Stimulated activated CD4-positive, alpha-beta T cell treated with anti-CD3 and anti-CD28 coated beads, Interleukin-4, amount 100 ng/mL, for 4 hours (primary cell): ENCODE measurements around the gene TRNAU1AP.
"Not testable (repeated sequence)": the region's sequence is repeated elsewhere in the genome, so short reads cannot be mapped to it uniquely, and the experiment has no call there.

ENCODE experiments used
- DNase-seq, 2 experiments: peaks; one replicate each; pipeline ENCODE4 v3.0.0-alpha.2; 2020

The TRNAU1AP gene

GRCh38 chr1:28552758-28553663 is at the start of gene TRNAU1AP:
Gene TRNAU1AP (plus strand): TSS chr1:28553085. CDS start chr1:28553111, 26 bp downstream.
- peak; percentile 96 for DNase-seq

GRCh38 chr1:28503117-28503516 is 49.8 kb upstream of the TRNAU1AP start:
- no peak for DNase-seq

- DNase-seq = peak; percentile 86 to 96
Observed at GRCh38 chr1:28505406-28506187, 47.3 kb upstream of the TRNAU1AP start, which contains the start of gene RCC1. Gene RCC1 (plus strand): TSS chr1:28506043. CDS start chr1:28529867, 23,824 bp downstream.

DNA sequence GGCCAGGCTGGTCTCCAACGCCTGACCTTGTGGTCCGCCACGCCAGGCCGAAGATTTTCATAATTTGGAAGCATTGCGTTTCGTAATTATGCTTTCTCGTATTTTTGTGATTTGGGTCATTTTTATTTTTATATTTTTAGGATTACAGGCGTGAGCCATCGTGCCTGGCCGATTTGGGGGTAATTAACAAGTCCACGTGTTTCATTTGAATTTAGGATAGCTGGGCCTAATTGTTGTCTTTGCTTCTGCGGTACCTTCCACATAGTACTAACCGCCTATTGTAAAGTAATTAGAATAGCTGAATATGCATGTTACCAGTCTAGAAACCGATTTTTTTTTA is 46.0 kb upstream of the TRNAU1AP start:
- no peak for DNase-seq

DNA sequence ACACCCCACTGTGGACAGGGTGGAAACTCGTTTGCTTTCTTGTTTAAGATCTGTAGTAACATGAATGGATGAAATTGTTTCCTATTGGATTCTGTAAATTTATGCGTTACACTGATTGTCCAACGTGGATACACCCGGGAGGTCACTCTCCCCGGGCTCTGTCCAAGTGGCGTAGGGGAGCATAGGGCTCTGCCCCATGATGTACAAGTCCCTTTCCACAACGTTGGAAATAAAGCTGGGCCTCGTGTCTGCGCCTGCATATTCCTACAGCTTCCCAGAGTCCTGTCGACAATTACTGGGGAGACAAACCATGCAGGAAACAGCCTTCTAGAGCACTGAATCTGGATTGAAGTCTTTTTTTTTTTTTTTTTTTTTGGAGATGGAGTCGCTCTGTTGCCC is 45.6 kb upstream of the TRNAU1AP start:
- peak; percentile 30 to 42 for DNase-seq

GRCh38 chr1:28507646-28508434 is 45.0 kb upstream of the TRNAU1AP start:
- peak in 1 of 2 experiments; percentile 27 for DNase-seq

DNA sequence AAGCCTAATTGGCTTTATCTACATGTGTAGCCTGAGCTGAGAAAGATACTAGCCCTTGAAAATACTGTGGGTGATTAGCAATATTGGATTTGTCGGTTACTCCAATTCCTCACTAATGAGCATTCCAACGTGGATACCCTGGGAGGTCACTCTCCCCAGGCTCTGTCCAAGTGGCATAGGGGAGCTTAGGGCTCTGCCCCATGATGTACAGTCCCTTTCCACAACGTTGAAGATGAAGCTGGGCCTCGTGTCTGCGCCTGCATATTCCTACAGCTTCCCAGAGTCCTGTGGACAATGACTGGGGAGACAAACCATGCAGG is 44.5 kb upstream of the TRNAU1AP start:
- DNase-seq = peak in 1 of 2 experiments; percentile 33

DNA sequence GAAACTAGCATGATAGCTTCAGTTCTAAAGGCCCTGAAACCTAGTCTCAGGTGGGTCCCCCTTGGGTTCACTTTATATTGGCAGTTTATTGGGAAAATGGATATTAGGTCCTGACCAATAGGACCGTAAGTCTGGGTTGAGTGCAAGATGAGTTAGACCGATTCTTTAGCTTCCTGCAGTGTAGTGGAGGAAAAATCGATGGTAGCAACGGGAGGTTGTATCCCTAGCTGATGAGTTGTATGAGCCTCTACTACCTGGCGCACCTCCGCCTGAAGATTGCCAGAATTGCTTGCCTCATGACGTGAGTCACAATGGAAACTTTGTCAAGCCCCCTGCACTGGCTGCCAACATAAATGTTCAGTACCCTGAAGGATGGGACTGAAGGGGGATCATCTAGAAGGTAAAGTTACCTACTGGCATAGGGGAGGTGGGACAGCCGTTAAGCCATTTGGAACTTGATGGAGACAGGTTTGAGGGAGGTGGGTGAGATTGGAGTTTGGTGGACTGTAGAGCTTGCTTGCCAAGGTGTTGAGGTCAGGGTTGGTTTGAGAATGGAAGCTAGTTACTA is 43.1 kb upstream of the TRNAU1AP start:
- DNase-seq = peak; percentile 43 to 66

DNA sequence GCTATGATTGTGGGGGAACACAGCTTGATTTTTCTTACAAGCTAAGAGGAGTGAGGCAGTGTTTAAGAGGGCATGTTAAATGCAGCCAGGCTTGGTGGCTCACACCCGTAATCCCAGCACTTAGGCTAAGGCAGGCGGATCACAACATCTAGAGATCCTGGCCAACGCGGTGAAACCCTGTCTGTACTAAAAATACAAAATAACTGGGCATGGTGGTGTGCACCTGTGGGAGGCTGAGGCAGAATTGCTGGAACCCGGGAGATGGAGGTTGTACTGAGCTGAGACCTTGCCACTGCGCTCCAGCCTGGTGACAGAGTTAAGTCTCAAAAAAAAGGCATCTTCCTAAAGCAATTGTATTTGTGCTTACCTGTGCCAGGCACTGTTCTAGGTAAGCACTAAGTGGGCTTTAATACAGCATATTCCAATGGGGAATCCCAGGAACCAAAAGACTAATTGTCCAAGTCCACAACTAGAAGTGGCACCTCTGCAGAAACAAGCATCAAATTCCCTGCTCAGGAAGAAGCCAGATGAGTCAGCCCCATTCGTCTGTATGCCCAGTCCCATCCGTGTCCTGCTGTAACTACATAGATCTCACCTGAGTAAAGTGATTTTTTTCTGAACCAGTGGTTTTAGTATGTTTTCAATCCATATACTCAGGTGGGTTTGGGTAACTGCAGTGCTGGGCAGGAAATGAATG is 42.5 kb upstream of the TRNAU1AP start:
- DNase-seq = peak; percentile 30 to 36

GRCh38 chr1:28510970-28511440 is 41.9 kb upstream of the TRNAU1AP start:
- DNase-seq = no peak

- peak in 1 of 2 experiments; percentile 20 for DNase-seq
Observed at GRCh38 chr1:28512058-28512611, 40.8 kb upstream of the TRNAU1AP start.

GRCh38 chr1:28514445-28514933 is 38.4 kb upstream of the TRNAU1AP start:
- DNase-seq = not testable (repeated sequence)

DNA sequence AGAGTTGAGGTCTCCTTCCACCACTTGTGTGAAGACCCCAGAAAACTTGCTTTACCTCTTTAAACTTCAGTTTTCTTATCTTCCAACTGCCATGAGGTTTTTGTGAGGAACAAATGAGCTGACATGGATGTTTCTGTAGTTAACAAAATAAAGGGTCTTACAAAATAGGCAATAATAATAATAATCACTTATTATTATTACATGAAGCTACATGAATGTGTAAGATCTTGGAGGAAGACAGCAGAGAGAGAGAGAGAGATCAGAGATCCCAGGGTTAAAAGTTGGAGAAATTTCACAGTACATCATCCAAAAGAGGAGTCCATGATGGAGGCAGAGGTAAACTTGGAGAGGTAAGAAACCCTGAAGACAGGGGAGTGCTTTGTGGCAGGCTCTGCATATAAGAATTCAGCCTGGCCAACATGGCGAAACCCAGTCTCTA is 36.3 kb upstream of the TRNAU1AP start:
- no peak for DNase-seq

DNA sequence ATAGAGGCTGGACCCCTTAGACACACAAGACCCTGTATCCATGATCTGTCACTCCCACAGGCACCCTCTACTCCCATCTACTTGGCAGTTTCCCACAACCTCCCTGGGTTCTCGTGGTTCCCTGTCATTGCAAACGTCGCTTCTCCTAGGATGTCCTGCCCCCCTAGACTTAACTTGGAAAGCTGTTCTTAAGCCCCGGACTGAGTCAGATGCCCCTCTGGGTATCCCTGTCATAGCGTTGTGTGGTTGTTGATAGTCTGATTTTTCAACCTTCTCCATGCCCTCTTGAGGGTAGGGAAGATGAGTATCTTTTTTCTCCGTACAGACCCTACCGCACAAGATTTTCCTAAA is 35.3 kb upstream of the TRNAU1AP start:
- no peak for DNase-seq

DNA sequence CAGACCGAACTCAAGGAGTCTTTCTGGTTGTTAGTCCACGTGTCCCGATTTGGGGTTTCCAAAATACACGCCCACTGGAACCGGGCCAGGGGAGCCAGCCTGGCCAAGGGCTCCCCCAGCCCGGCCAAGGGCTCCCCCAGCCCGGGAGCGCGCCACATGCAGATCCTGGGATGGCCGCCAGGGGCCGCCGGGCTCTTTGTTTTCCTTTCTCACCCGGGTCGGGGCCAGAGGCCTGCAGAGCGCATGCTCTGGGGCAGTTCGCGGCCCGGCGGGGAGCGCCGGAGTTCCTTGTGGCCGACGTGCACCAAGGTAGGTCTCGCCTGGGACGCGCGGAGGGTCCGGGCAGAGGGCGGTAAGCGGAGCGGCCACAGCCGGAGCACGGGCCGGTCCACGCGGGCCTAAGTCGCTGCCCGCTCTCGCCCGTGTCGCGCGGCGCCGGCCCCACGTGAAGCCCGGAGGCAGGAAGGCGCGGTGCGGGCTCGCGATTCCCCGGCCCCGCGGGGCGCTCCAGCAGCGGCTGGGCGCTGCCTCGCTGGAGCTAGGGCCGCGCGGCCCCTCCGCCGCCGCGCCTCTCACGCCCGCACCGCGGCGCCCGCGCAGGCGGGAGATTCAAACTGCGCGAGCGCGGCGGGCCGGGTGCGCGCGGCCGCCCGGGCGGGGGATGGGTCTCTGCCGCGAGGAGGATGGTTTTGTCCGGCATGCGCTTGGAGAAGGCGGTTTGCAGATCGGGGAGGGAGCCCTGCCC is 34.7 kb upstream of the TRNAU1AP start:
- peak; percentile 84 to 89 for DNase-seq

GRCh38 chr1:28518745-28519341 is 34.0 kb upstream of the TRNAU1AP start:
- peak in 1 of 2 experiments; percentile 20 for DNase-seq

GRCh38 chr1:28519946-28520725 is 32.7 kb upstream of the TRNAU1AP start:
- DNase-seq = no peak

DNA sequence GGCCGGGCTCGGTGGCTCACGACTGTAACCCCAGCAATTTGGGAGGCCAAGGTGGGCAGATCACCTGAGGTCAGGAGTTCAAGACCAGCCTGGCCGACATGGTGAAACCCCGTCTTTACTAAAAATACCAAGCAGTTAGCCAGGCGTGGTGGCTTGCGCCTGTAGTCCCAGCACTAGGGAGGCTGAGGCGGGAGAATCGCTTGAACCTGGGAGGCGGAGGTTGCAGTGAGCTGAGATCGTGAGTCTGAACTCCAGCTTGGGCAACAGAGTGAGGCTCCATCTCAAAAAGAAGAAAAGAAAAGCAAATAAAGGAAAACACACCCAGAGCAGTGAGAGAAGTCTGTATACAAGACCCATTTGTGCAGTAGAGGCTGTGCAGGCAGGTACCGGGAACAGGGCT is 32.1 kb upstream of the TRNAU1AP start:
- DNase-seq = not testable (repeated sequence)

DNA sequence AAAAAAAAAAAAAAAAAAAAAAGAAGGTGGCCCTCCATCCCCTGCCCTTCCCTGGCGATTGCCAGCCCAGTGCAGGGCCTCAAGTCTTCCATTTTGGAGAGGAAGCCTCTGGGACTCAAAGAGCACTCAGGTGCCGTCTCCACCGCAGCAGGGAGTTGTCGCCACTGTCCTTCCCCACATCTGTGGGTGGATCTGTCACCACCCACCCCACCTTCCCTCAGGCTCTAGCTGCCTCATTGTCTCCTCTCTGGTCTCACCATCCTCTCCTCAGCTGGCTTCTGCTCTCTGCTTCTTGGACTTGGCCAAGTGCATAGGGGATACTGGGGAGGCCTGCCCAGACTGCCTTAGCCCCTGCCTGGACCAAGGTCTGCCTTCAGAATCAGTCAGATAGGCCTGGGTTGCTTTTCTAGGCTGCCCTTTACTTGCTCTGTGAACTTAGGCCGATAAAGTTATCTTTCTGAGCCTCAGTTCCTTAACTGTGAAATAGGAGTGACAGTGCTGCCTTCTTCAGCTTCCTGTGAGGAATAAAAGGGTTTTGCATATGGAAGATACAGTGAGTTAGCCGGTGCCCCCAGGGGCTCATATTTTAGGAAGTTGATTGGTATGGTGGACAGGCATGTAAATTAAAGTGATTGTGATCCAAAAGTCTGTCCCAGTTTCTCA is 31.3 kb upstream of the TRNAU1AP start:
- no peak for DNase-seq
